Esophagus squamous epithelium (tissue), 5 donors: ENCODE measurements around the gene IFNG. TPM values are rescaled to one million over a fixed set of nuclear protein-coding genes. Genes with fewer than 3 reads are reported as not detected.

Experiments used
- DNase-seq: peaks from one replicate; lab custom pipeline; 2025; lab: John Stamatoyannopoulos, UW
- H3K27ac ChIP-seq, 4 donors: fragments of 200-600 bp; sonication (generic); one replicate each; pipeline ENCODE4 v1.5.1; 2016 to 2019; ENCODE audit warnings: mild to moderate bottlenecking in 1 of 4
- H3K27me3 ChIP-seq, 4 donors: fragments of 200-600 bp; sonication (generic); 1 replicate in 3 of 4; 2 replicates in 1 of 4; pipeline versions ENCODE4 v1.5.1 to v1.6.0; 2017 to 2021; ENCODE audit warnings: antibody characterized with exemption in 1 of 4
- H3K36me3 ChIP-seq, 3 donors: fragments of 200-600 bp; sonication (generic); one replicate each; pipeline ENCODE4 v1.5.1; 2016 to 2019
- H3K4me1 ChIP-seq, 3 donors: fragments of 200-600 bp; sonication (generic); one replicate each; pipeline ENCODE4 v1.5.1; 2017 to 2019
- H3K4me3 ChIP-seq, 4 donors: fragments of 200-600 bp; sonication (generic); 1 replicate in 3 of 4; 2 replicates in 1 of 4; pipeline ENCODE4 v1.5.1; 2016 to 2019; ENCODE audit warnings: mild to moderate bottlenecking in 2 of 4, moderate library complexity in 1 of 4
- H3K9me3 ChIP-seq, 3 donors: fragments of 200-600 bp; sonication (generic); one replicate each; pipeline ENCODE4 v1.5.1; 2016 to 2019
- CTCF ChIP-seq, 6 experiments: fragments of 450-650 bp in 4 of 6; fragments of 200-600 bp in 2 of 6; sonication (generic) in 2 of 6; IDR thresholded peaks; one replicate each; pipeline ENCODE4 v1.5.1; 2016 to 2019; ENCODE audit warnings: antibody characterized with exemption in 6 of 6, mild to moderate bottlenecking in 4 of 6, moderate library complexity in 4 of 6
- POLR2A ChIP-seq, 4 donors: fragments of 450-650 bp; IDR thresholded peaks; one replicate each; pipeline ENCODE4 v1.6.1; 2017; ENCODE audit warnings: antibody characterized with exemption in 4 of 4, mild to moderate bottlenecking in 4 of 4, moderate library complexity in 3 of 4
- WGBS, 2 donors: methylation state at CpG; one replicate each; pipeline ENCODE4 v1.1.5; 2018; 5-methylcytosine and 5-hydroxymethylcytosine counted together
- intact Hi-C: fragments of 100-400 bp; cut with DNase I; formaldehyde crosslinking; loops from one replicate; pipeline ENCODE4 v1.15.0; 2022
- total RNA-seq, 4 donors: library from RNA; depleted of rRNA; stranded (reverse); fragments of >200 nt; gene quantifications; one replicate each; pipeline ENCODE4 v1.1.0, GENCODE V29; 2016
- donor health status: DM: yes; HTN: yes; CAD: no.

The IFNG gene
- total RNA-seq, 4 donors from 2014 or later, result not detected

DNA sequence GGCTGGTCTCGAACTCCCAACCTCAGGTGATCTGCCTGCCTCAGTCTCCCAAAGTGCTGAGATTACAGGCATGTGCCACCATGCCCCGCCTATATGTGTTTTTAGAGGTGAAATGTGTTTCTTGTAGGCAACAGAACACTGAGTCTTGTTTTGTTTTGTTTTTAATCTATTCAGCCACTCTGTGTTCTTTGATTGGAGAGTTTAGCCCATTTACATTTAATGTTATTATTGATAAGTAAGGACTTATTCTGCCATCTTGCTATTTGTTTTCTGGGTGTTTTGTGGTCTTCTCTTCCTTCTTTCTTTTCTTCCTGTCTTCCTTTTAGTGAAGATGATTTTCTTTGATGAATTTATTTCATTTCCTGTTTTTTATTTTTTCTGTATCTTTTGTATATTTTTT is 29.6 kb downstream of the IFNG start:
- WGBS, 2 donors, result 75 to 96% methylated on average over 2 of the region's 2 CpGs
- no peak for DNase-seq
- Histone ChIP-seq H3K9me3 (peaks cover 0 to 24% (median 0%) of the 10 kb centered on the region in 3 donors), H3K27ac (no peak overlapping the region), H3K36me3 (no peaks in the 10 kb centered on the region), H3K27me3 (peaks cover 0 to 9% (median 0%) of the 10 kb centered on the region in 4 donors), H3K4me1 (peaks cover 0 to 14% (median 6%) of the 10 kb centered on the region in 3 donors), H3K4me3 (no peak overlapping the region)
- intact Hi-C loops, result no loop called here
- TF ChIP-seq CTCF (IDR thresholded peaks at IDR 0.05), result no peak
- no peak for TF ChIP-seq POLR2A (IDR thresholded peaks at IDR 0.05)

GRCh38 chr12:68122236-68122920 is 37.2 kb downstream of the IFNG start:
- intact Hi-C loops, result no loop called here
- no peaks in the 10 kb centered on the region for H3K4me1 ChIP-seq
- H3K27me3 ChIP-seq, result no peaks in the 10 kb centered on the region
- no peak overlapping the region for H3K27ac ChIP-seq
- TF ChIP-seq CTCF (IDR thresholded peaks at IDR 0.05) (no peak), POLR2A (IDR thresholded peaks at IDR 0.05) (no peak)
- DNase-seq, result no peak
- no peaks in the 10 kb centered on the region for H3K36me3 ChIP-seq
- peaks cover 0 to 7% (median 0%) of the 10 kb centered on the region in 3 donors for H3K9me3 ChIP-seq
- WGBS, 2 donors, result 40 to 67% methylated on average over 3 of the region's 3 CpGs
- H3K4me3 ChIP-seq, result no peak overlapping the region

GRCh38 chr12:68121143-68121542 is 38.4 kb downstream of the IFNG start:
- Histone ChIP-seq H3K36me3 (no peaks in the 10 kb centered on the region), H3K9me3 (no peaks in the 10 kb centered on the region), H3K27me3 (no peaks in the 10 kb centered on the region), H3K27ac (no peak overlapping the region), H3K4me1 (no peaks in the 10 kb centered on the region), H3K4me3 (no peak overlapping the region)
- WGBS, 2 donors, result 64 to 85% methylated on average over 1 of the region's 1 CpG
- DNase-seq, result no peak
- no peak for TF ChIP-seq CTCF (IDR thresholded peaks at IDR 0.05)
- TF ChIP-seq POLR2A (IDR thresholded peaks at IDR 0.05), result no peak
- intact Hi-C loops, result no loop called here

DNA sequence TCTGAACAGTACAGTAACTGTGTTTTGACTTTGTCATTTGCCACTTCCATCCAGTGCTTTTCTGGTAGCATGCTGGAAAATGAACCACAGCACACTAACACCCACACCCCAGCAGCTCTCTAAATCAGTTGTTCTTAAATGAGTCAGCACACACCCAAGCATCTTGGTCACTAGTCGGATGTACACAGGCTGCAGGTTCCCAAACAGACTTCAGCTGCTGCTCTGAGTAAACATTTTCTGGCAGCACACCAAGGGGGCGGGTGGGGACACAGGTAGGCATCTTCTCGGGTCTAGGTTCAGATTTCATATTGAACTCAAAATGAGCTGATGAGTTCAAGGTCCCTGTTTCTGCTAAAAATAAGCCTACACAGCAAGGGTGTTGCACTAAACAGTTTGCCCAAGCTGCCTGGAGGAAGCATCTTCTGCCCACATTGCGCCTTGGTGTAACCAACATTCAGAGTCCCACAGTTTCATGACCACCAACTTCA is 39.8 kb downstream of the IFNG start:
- intact Hi-C loops, result no loop called here
- DNase-seq, result no peak
- Histone ChIP-seq H3K36me3 (no peaks in the 10 kb centered on the region), H3K27me3 (no peaks in the 10 kb centered on the region), H3K4me3 (no peak overlapping the region), H3K9me3 (no peaks in the 10 kb centered on the region), H3K27ac (no peak overlapping the region), H3K4me1 (no peaks in the 10 kb centered on the region)
- TF ChIP-seq CTCF (IDR thresholded peaks at IDR 0.05) (no peak), POLR2A (IDR thresholded peaks at IDR 0.05) (no peak)
- WGBS, 2 donors, result 45 to 59% methylated on average over 4 of the region's 4 CpGs

GRCh38 chr12:68119250-68119649 is 40.3 kb downstream of the IFNG start:
- H3K27me3 ChIP-seq, result no peaks in the 10 kb centered on the region
- no peak for TF ChIP-seq CTCF (IDR thresholded peaks at IDR 0.05)
- no peak for TF ChIP-seq POLR2A (IDR thresholded peaks at IDR 0.05)
- no peaks in the 10 kb centered on the region for H3K36me3 ChIP-seq
- no peaks in the 10 kb centered on the region for H3K4me1 ChIP-seq
- no peak overlapping the region for H3K4me3 ChIP-seq
- no peak for DNase-seq
- H3K9me3 ChIP-seq, result no peaks in the 10 kb centered on the region
- no peak overlapping the region for H3K27ac ChIP-seq
- WGBS, 2 donors, result 48 to 74% methylated on average over 1 of the region's 1 CpG
- intact Hi-C loops, result no loop called here
